ENCODE results near the gene MAMDC4. TPM values are rescaled to one million over a fixed set of nuclear protein-coding genes. Genes with fewer than 3 reads are reported as not detected.

The MAMDC4 gene
- total RNA-seq = 2.8 TPM

GRCh38 chr9:136851941-136852663 lies at the start of gene MAMDC4:
Gene MAMDC4, plus strand, starts transcription at chr9:136852346. Its CDS starts 71 bp downstream, at chr9:136852417.

DNA sequence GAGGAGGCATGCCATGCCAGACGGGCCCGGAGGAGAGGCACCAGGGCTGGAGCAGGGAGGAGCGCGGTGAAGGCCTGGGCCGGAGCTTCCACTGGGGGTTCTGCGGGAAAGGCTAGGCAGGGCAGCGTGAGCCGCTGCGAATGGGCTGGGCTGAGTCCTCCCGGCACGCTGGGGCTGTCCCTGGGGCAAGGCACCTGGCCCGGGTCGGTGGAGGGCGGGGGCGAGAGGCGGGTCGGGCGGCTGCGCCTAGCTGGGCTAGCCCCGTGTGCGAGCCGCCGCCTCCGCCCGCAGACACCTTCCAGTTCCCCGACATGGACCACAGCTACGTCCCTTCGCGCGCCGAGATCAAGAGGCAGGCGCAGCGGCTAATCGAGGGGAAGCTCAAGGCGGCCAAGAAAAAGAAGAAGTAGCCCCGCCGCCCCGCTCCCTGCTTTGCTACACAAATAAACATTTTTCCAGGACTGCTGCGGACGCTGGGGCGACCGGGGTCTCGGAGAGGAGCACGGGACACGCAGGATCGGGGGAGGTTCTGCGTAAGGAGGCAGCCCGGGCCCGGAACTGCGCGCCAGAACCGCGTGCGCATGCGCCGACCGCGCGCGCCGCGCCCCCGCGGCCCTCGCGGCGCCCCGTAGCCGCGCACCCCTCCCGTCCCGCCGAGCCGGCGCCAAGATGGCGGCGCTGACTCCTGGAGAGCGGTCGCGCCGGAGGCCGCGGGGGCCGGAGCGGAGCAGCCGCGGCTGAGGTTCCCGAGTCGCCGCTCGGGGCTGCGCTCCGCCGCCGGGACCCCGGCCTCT lies 44.7 kb upstream of the MAMDC4 start, which contains the start of gene RABL6:
RABL6 (plus strand) TSS at position 668 of the 794 bp plus-strand sequence. CDS start 249 bp downstream, outside the sequence.

GRCh38 chr9:136842380-136842948 lies 9.7 kb upstream of the MAMDC4 start, which contains the start of gene AJM1:
Gene AJM1, plus strand, starts transcription at chr9:136842478. Its CDS starts 1,937 bp downstream, at chr9:136844415.

GRCh38 chr9:136849038-136849959 lies 2.8 kb upstream of the MAMDC4 start, which contains the start of gene PHPT1:
Gene PHPT1, plus strand, starts transcription at chr9:136849409. Its CDS starts 22 bp downstream, at chr9:136849431.

DNA sequence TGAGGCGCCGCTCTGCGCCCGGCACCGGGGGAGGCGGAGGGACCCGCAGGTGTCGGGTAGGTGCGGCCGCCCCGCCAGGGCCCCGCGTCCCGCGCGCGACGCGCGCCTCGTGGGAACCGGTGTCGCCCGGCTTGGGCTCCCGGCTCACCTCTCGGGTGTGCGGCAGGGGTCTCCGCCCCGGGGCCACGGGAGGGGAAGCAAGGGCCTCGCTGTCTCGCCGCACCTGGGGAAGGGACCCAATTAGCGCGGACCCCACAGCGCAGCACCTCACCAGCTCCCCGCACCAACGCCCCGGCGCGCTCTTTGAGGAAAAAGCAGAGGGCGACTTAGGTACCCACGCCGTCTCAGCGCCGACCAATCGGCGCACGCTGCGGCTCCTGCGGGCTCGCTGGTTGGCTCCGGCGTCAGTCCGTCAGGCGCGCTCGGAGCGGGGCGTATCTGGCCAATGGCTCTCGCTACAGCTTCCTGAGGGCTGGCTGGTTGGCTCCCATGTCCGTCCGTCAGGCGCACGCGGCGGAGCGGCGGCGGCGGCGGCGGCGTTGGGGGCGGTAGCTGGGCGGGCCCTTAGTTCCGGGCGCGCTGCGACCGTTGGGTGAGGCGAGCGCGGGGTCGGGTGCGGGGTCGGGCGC lies 33.9 kb downstream of the MAMDC4 start, which contains the start of gene TRAF2:
TRAF2 (plus strand) TSS at position 567 of the 629 bp plus-strand sequence. CDS start 12,225 bp downstream, outside the sequence.

Small RNA genes within 50 kb of the gene (small RNA-seq; reads per million reads assigned to genes)
- gene MIR4292 = not detected
- gene MIR4479 = not detected

Other genes starting within 250 kb of the MAMDC4 start
- gene EGFL7, start 189.4 kb upstream of the MAMDC4 start, total RNA-seq = 20.3 TPM
- gene AGPAT2, start 164.9 kb upstream of the MAMDC4 start, total RNA-seq = 3.5 TPM
- gene DIPK1B, start 139.8 kb upstream of the MAMDC4 start, total RNA-seq = 37.4 TPM
- gene LCN10, start 109.4 kb upstream of the MAMDC4 start, total RNA-seq = not detected
- gene LCN6, start 103.8 kb upstream of the MAMDC4 start, total RNA-seq = not detected
- not detected for gene LCN8, start 94.1 kb upstream of the MAMDC4 start, total RNA-seq
- gene LCN15, start 87.8 kb upstream of the MAMDC4 start, total RNA-seq = not detected
- gene TMEM141, start 61.0 kb upstream of the MAMDC4 start, total RNA-seq = 27.7 TPM
- gene CCDC183, start 56.0 kb upstream of the MAMDC4 start, total RNA-seq = 2.5 TPM
- gene RABL6, start 44.4 kb upstream of the MAMDC4 start, total RNA-seq = 35.8 TPM
- gene AJM1, start 9.9 kb upstream of the MAMDC4 start, total RNA-seq = 2.8 TPM
- 99.7 TPM for gene PHPT1, start 2.9 kb upstream of the MAMDC4 start, total RNA-seq
- 124 TPM for gene EDF1, start 14.0 kb downstream of the MAMDC4 start, total RNA-seq
- gene TRAF2, start 34.2 kb downstream of the MAMDC4 start, total RNA-seq = 10.1 TPM
- gene FBXW5, start 92.4 kb downstream of the MAMDC4 start, total RNA-seq = 63.9 TPM
- gene C8G, start 92.9 kb downstream of the MAMDC4 start, total RNA-seq = not detected
- gene LCN12, start 99.9 kb downstream of the MAMDC4 start, total RNA-seq = 0.46 TPM
- gene PTGDS, start 125.2 kb downstream of the MAMDC4 start, total RNA-seq = 93.2 TPM
- gene LCNL1, start 130.6 kb downstream of the MAMDC4 start, total RNA-seq = 1.2 TPM
- gene PAXX, start 140.1 kb downstream of the MAMDC4 start, total RNA-seq = 14.1 TPM
- gene CLIC3, start 144.2 kb downstream of the MAMDC4 start, total RNA-seq = not detected
- 36.4 TPM for gene ABCA2, start 175.9 kb downstream of the MAMDC4 start, total RNA-seq
- not detected for gene FUT7, start 179.7 kb downstream of the MAMDC4 start, total RNA-seq
- gene NPDC1, start 193.8 kb downstream of the MAMDC4 start, total RNA-seq = 23.1 TPM
- gene ENTPD2, start 201.7 kb downstream of the MAMDC4 start, total RNA-seq = 3.2 TPM
- gene SAPCD2, start 218.2 kb downstream of the MAMDC4 start, total RNA-seq = 4.2 TPM
- 0.69 TPM for gene UAP1L1, start 225.2 kb downstream of the MAMDC4 start, total RNA-seq
- gene MAN1B1, start 234.6 kb downstream of the MAMDC4 start, total RNA-seq = 44.8 TPM

All from diencephalon (tissue), 1 donor.